ENCODE results near the gene SELENOI. TPM values are rescaled to one million over a fixed set of nuclear protein-coding genes. Genes with fewer than 3 reads are reported as not detected.
"Not testable (repeated sequence)": the region's sequence is repeated elsewhere in the genome, so short reads cannot be mapped to it uniquely, and the experiment has no call there.

The SELENOI gene
- total RNA-seq, 1 donor from 2014 or later, result 30.9 TPM

- DNase-seq (ENCODE audit: low spot score), result no peak
These were observed 10.8 kb downstream of the SELENOI start for GRCh38 chr2:26356771-26357170.

GRCh38 chr2:26359886-26360473 lies 14.0 kb downstream of the SELENOI start:
- DNase-seq (ENCODE audit: low spot score), result no peak

- DNase-seq (ENCODE audit: low spot score), result no peak
These were observed 17.4 kb downstream of the SELENOI start for GRCh38 chr2:26363323-26363722.

- no peak for DNase-seq (ENCODE audit: low spot score)
These were observed 18.0 kb downstream of the SELENOI start for GRCh38 chr2:26363958-26364357.

- no peak for DNase-seq (ENCODE audit: low spot score)
These were observed 18.7 kb downstream of the SELENOI start for GRCh38 chr2:26364669-26365068.

- DNase-seq (ENCODE audit: low spot score), result no peak
These were observed 21.0 kb downstream of the SELENOI start for GRCh38 chr2:26366957-26367356.

- DNase-seq (ENCODE audit: low spot score), result not testable (repeated sequence)
These were observed 23.7 kb downstream of the SELENOI start for GRCh38 chr2:26369664-26370063.

GRCh38 chr2:26370909-26371308 lies 25.0 kb downstream of the SELENOI start:
- not testable (repeated sequence) for DNase-seq (ENCODE audit: low spot score)

GRCh38 chr2:26376799-26377198 lies 30.9 kb downstream of the SELENOI start:
- no peak for DNase-seq (ENCODE audit: low spot score)

GRCh38 chr2:26380281-26380680 lies 34.3 kb downstream of the SELENOI start:
- no peak for DNase-seq (ENCODE audit: low spot score)

GRCh38 chr2:26382564-26382963 lies 36.6 kb downstream of the SELENOI start:
- DNase-seq (ENCODE audit: low spot score), result no peak

GRCh38 chr2:26384183-26384582 lies 38.2 kb downstream of the SELENOI start:
- DNase-seq (ENCODE audit: low spot score), result no peak

GRCh38 chr2:26384597-26384996 lies 38.7 kb downstream of the SELENOI start:
- no peak for DNase-seq (ENCODE audit: low spot score)

- DNase-seq (ENCODE audit: low spot score), result no peak
These were observed 41.2 kb downstream of the SELENOI start for GRCh38 chr2:26387189-26387588.

- DNase-seq (ENCODE audit: low spot score), result no peak
These were observed 48.8 kb downstream of the SELENOI start for GRCh38 chr2:26394694-26395093.

- no peak for DNase-seq (ENCODE audit: low spot score)
These were observed 49.5 kb downstream of the SELENOI start for GRCh38 chr2:26395394-26395793.

- DNase-seq (ENCODE audit: low spot score), result no peak
These were observed 50.9 kb downstream of the SELENOI start for GRCh38 chr2:26396734-26397298.

GRCh38 chr2:26399771-26400376 lies 53.9 kb downstream of the SELENOI start:
- DNase-seq (ENCODE audit: low spot score), result no peak

GRCh38 chr2:26400723-26401122 lies 54.8 kb downstream of the SELENOI start:
- DNase-seq (ENCODE audit: low spot score), result no peak

- DNase-seq (ENCODE audit: low spot score), result peak; percentile 25
These were observed 56.0 kb downstream of the SELENOI start, which contains the start of gene DRC1 for GRCh38 chr2:26401739-26402541. TSS of gene DRC1 (plus strand) at chr2:26401920. CDS start at chr2:26401990, 70 bp downstream.

- no peak for DNase-seq (ENCODE audit: low spot score)
These were observed 61.6 kb downstream of the SELENOI start for GRCh38 chr2:26407526-26407925.

- DNase-seq (ENCODE audit: low spot score), result no peak
These were observed 63.8 kb downstream of the SELENOI start for GRCh38 chr2:26409785-26410184.

All from mucosa of gallbladder (tissue), 1 donor.